ENCODE measurements around the gene LIPT1. TPM values are rescaled to one million over a fixed set of nuclear protein-coding genes. Genes with fewer than 3 reads are reported as not detected.
"Not testable (repeated sequence)": the region's sequence is repeated elsewhere in the genome, so short reads cannot be mapped to it uniquely, and the experiment has no call there.

The LIPT1 gene
- total RNA-seq, 1 donor from 2014 or later, result 3.9 TPM

- peaks cover 34% of the 10 kb centered on the region for H3K4me1 ChIP-seq
- peaks cover 0 to 2% of the 10 kb centered on the region in 2 donors for H3K36me3 ChIP-seq
- H3K9me3 ChIP-seq, result no peaks in the 10 kb centered on the region
- no peak for TF ChIP-seq POLR2AphosphoS5 (IDR thresholded peaks at IDR 0.05; ENCODE audit: insufficient read depth in 1 of 2, low read depth in 1 of 2)
- TF ChIP-seq POLR2A (IDR thresholded peaks at IDR 0.05), result no peak
- no peak for TF ChIP-seq CTCF (IDR thresholded peaks at IDR 0.05)
- DNase-seq (ENCODE audit: extremely low spot score in 2 of 2), result no peak
- H3K4me3 ChIP-seq, result no peak overlapping the region
- intact Hi-C loops (cut with DNase I), result loop anchor here (10.0 kb wide), 1 partner anchor 1480 kb away; no protein-coding TSS in a partner anchor
- no peaks in the 10 kb centered on the region for H3K27me3 ChIP-seq
- H3K27ac ChIP-seq, result no peak overlapping the region
Measured at GRCh38 chr2:99184811-99185210, 30.0 kb downstream of the LIPT1 start.

- Histone ChIP-seq H3K27ac (no peak overlapping the region), H3K36me3 (peaks cover 0 to 11% of the 10 kb centered on the region in 2 donors), H3K27me3 (no peaks in the 10 kb centered on the region), H3K9me3 (no peaks in the 10 kb centered on the region), H3K4me1 (peaks cover 21% of the 10 kb centered on the region), H3K4me3 (no peak overlapping the region)
- intact Hi-C loops (cut with DNase I), result loop anchor here (10.0 kb wide), 1 partner anchor 1482 kb away; no protein-coding TSS in a partner anchor
- TF ChIP-seq POLR2A (IDR thresholded peaks at IDR 0.05) (no peak), CTCF (IDR thresholded peaks at IDR 0.05) (no peak), POLR2AphosphoS5 (IDR thresholded peaks at IDR 0.05; ENCODE audit: insufficient read depth in 1 of 2, low read depth in 1 of 2) (no peak)
- no peak for DNase-seq (ENCODE audit: extremely low spot score in 2 of 2)
Measured at GRCh38 chr2:99187011-99187410, 32.2 kb downstream of the LIPT1 start.

- no peaks in the 10 kb centered on the region for H3K27me3 ChIP-seq
- no peak overlapping the region for H3K27ac ChIP-seq
- H3K4me3 ChIP-seq, result no peak overlapping the region
- H3K36me3 ChIP-seq, result peaks cover 0 to 16% of the 10 kb centered on the region in 2 donors
- DNase-seq (ENCODE audit: extremely low spot score in 2 of 2), result no peak
- no peaks in the 10 kb centered on the region for H3K9me3 ChIP-seq
- intact Hi-C loops (cut with DNase I), result loop anchor here (10.0 kb wide), 1 partner anchor 1484 kb away; no protein-coding TSS in a partner anchor
- H3K4me1 ChIP-seq, result peaks cover 8% of the 10 kb centered on the region
- TF ChIP-seq CTCF (IDR thresholded peaks at IDR 0.05), result no peak
- no peak for TF ChIP-seq POLR2A (IDR thresholded peaks at IDR 0.05)
- no peak for TF ChIP-seq POLR2AphosphoS5 (IDR thresholded peaks at IDR 0.05; ENCODE audit: insufficient read depth in 1 of 2, low read depth in 1 of 2)
Measured at GRCh38 chr2:99188357-99188756, 33.6 kb downstream of the LIPT1 start.

GRCh38 chr2:99190548-99190947 lies 35.8 kb downstream of the LIPT1 start:
- Histone ChIP-seq H3K27ac (no peak overlapping the region), H3K36me3 (peaks cover 0 to 19% of the 10 kb centered on the region in 2 donors), H3K27me3 (no peaks in the 10 kb centered on the region), H3K4me1 (no peaks in the 10 kb centered on the region), H3K4me3 (no peak overlapping the region), H3K9me3 (no peaks in the 10 kb centered on the region)
- no peak for DNase-seq (ENCODE audit: extremely low spot score in 2 of 2)
- TF ChIP-seq POLR2AphosphoS5 (IDR thresholded peaks at IDR 0.05; ENCODE audit: insufficient read depth in 1 of 2, low read depth in 1 of 2), result no peak
- TF ChIP-seq POLR2A (IDR thresholded peaks at IDR 0.05), result no peak
- no peak for TF ChIP-seq CTCF (IDR thresholded peaks at IDR 0.05)
- intact Hi-C loops (cut with DNase I), result no loop called here

- peaks cover 0 to 33% of the 10 kb centered on the region in 2 donors for H3K36me3 ChIP-seq
- H3K9me3 ChIP-seq; intact Hi-C loops (cut with DNase I); DNase-seq (ENCODE audit: extremely low spot score in 2 of 2); H3K27ac ChIP-seq; H3K4me3 ChIP-seq; H3K27me3 ChIP-seq; H3K4me1 ChIP-seq: not testable (repeated sequence)
Measured at GRCh38 chr2:99192364-99192763, 37.6 kb downstream of the LIPT1 start.

All from vagina (tissue), 2 donors.